Skeletal muscle cell (primary cell): ENCODE results near the gene NT5C2.
A peak's percentile ranks its signal among the peaks of the same experiment; 100 is the strongest.
"Not testable (repeated sequence)": the region's sequence is repeated elsewhere in the genome, so short reads cannot be mapped to it uniquely, and the experiment has no call there.

Experiments
- DNase-seq: peaks from one replicate; pipeline ENCODE4 v3.0.0-alpha.2; 2010; ENCODE audit warnings: low read depth
- H3K4me3 ChIP-seq: 2 replicates; pipeline ENCODE4 v1.5.1; 2011; ENCODE audit warnings: low read depth, mild to moderate bottlenecking, control low read depth, low read length, moderate library complexity

NT5C2 gene

GRCh38 chr10:103174324-103174723 is 18.7 kb downstream of the NT5C2 start:
- H3K4me3 ChIP-seq, DNase-seq: not testable (repeated sequence)

DNA sequence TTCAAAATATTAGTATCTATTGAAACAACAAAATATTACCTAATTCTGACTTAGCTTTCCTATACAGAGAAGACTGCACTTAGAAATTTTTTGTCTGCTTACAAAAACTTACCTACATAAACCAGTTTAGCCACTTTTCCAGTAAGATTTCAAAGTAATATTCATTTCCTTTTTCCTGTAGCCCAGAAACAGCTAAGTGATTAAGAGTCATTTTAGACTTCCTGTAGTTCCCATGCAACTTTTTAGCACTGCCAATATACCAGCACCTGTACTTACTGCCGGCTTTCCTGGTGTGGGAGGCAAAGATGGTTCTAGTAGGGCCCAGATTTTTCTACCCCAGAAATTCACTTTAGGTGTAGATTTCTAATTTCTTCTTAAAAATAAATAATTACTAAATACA is 21.8 kb downstream of the NT5C2 start:
- DNase-seq = no peak
- H3K4me3 ChIP-seq = no peak overlapping the region

DNA sequence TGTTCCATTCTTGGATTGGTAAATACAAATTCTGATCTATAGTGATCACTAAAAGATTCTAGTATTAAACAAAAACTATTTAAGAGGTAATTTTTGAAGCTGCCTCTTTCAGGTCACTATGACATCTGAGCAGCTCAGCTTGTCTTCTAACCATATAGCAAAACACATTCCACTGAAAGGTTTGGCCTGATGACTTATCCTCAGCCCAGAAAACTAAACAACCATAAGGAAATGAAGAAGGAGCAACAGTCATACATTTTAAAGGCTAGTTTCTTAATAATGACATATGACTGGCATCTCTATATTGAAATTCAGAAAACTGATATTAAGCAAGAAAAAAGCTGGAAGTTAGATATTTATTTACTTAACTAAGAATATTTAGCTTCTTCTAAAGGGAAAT is 24.6 kb downstream of the NT5C2 start:
- no peak overlapping the region for H3K4me3 ChIP-seq
- no peak for DNase-seq

GRCh38 chr10:103167554-103167953 is 25.5 kb downstream of the NT5C2 start:
- DNase-seq, H3K4me3 ChIP-seq: not testable (repeated sequence)

DNA sequence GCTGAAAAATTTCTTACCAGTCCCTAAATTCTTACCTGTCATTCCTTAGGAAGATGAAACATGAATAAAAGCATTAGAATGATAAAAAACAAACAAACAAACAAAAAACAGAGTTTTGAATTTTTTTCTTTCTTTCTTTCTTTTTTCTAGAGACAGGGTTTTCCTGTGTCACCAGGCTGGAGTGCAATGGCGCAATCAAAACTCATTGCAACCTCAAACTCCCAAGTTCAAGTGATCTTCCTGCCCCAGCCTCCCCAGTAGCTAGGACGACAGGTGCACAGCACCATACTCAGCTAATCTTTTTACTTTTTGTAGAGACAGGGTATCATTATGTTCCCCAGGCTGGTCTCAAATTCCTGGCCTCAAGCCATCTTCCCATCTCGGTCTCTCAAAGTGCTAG is 26.5 kb downstream of the NT5C2 start:
- no peak overlapping the region for H3K4me3 ChIP-seq
- DNase-seq = no peak

GRCh38 chr10:103163766-103164403 is 29.2 kb downstream of the NT5C2 start:
- H3K4me3 ChIP-seq, DNase-seq: not testable (repeated sequence)

GRCh38 chr10:103157246-103157645 is 35.8 kb downstream of the NT5C2 start:
- DNase-seq = no peak
- H3K4me3 ChIP-seq = no peak overlapping the region

DNA sequence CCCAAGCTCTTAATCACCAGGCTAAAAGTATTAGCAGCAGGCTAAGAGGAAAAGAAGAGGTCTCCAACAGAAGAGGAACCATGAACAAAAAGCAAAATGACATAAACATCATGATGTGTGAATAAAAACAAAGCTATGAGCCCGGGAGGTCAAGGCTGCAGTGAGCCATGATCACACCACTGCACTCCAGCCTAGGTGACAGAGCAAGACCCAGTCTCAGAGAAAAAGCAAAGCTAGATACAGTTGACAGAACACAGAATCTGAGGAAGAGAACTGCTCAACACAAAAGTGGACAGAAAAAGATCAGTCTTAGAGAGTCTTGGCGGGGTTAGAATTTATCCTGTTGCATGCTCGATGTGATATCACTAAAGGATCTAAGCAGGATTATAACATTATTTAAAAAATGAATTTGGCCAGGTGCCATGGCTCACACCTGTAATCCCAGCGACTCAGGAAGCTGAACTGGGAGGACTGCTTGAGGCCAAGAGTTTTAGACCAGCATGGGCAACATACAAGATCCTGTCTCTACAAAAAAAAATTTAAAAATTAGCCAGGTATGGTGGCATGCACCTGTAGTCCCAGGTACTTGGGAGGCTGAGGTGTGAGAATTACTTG is 37.5 kb downstream of the NT5C2 start:
- no peak overlapping the region for H3K4me3 ChIP-seq
- DNase-seq = no peak

GRCh38 chr10:103154521-103155299 is 38.4 kb downstream of the NT5C2 start:
- no peak overlapping the region for H3K4me3 ChIP-seq
- no peak for DNase-seq

DNA sequence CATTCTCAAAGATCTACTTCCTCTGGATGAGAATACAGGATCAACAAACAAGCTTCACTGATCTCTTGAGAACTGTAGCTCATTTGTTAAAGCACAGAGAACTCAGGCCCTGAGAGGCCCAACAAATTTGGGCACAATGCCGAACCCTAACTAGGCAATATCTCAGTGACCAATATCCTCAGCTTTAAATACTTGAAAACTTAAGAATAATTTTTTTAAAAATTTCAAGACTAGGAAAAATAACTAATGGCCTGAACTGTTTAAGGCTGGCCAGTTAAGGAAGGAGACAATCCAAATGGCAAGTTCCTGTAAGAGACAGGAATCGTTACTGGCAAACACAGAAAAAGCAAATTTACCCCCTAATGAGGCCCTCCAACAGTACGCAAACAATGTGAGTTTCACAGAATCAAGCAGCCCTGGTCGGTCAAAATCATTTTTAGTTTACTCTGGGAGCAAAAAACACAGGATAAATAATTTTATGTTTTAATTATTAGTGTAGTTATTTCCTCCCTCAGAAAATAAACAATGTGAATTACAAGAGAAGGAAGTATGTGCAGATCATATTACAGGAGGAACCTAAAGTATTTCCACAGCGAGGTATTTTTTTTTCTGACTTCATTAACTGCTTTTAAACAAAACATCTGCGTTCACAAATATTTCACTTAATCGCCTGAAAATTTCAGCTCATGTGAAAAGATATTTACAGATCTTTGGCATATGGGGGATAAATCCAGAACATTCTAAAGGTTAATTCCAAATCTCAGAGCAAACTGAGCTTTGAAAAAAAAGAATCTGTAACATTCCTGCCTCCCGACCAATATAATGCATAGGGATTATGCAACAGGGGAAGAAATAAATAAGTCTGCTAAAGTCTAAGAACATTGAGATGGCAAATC is 39.5 kb downstream of the NT5C2 start:
- peak overlapping the region; percentile 9 for H3K4me3 ChIP-seq
- DNase-seq = no peak

DNA sequence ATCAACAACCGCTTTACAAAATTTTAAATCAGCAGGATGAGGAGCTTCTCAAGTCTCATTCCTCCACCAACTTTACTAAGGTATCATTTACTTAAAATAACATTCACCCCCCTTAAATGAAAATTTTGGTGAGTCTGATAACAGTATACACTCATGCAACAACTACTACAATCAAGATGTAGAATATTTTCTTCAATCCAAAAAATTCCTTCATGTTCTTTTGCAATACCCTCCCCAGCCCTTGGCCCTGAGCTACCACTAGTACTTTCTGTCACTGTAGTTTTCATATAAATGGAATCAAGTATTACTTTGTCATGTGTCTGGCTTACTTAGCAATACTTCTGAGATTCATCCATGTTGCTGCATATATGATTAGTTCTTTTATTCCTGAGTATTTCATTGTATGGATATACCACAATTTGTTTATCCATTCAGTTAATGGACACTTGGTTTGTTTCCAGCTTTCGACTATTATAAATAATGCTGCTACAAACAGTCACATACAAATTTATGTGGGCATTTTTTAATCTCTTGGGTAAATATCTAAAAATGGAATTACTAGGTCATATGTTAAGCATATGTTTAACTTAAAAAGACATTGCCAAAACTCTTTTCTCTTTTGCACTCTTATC is 43.0 kb downstream of the NT5C2 start:
- no peak overlapping the region for H3K4me3 ChIP-seq
- no peak for DNase-seq

DNA sequence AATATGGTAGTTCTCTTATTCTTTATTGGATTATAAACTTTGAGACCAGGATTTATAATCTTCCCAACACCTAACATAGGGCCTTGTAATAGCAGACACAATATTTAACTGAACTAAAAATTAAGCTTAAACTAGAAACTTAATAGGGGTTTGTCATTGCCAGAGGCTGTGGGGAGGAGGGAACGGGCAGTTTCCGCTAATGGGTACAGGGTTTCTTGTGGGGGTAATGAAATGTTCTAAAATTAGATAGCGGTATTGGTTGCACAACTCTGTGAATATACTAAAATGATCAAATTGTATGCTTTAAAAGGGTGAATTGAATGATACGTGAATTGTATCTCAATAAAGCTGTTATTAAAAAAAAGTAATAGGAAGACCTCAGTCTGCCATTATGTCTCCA is 45.4 kb downstream of the NT5C2 start:
- no peak overlapping the region for H3K4me3 ChIP-seq
- DNase-seq = no peak

DNA sequence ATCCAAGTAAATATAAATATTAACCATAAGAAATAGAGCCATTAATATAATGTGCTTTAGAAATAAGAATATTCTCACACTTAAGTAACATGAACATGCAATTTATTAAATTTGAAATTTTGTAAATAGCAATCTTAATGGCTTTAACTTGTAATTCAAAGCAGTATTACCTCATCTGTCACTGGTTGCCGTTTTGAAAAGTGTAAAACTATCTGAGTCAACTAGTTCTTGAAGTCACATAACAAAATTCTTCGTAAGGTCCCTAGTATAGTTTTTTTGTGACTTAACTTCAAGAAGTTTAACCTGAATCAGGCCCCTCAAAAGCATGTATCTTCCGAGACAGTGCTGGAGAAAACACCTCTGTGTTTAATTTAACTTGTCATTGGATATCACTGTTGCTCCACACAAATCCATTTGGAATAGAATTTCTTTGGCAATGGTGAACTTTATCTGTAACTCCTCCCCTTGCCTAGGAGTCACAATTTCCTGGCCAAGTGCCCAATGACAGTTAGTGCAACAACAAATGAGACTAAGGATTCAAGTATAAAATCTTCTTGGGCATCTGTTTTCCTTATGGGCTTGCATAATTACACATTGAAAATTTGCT is 47.1 kb downstream of the NT5C2 start:
- peak; percentile 72 for DNase-seq
- H3K4me3 ChIP-seq = no peak overlapping the region

GRCh38 chr10:103145046-103145445 is 48.0 kb downstream of the NT5C2 start:
- H3K4me3 ChIP-seq = no peak overlapping the region
- no peak for DNase-seq

- no peak overlapping the region for H3K4me3 ChIP-seq
- no peak for DNase-seq
These were observed 49.0 kb downstream of the NT5C2 start for GRCh38 chr10:103144041-103144440.

DNA sequence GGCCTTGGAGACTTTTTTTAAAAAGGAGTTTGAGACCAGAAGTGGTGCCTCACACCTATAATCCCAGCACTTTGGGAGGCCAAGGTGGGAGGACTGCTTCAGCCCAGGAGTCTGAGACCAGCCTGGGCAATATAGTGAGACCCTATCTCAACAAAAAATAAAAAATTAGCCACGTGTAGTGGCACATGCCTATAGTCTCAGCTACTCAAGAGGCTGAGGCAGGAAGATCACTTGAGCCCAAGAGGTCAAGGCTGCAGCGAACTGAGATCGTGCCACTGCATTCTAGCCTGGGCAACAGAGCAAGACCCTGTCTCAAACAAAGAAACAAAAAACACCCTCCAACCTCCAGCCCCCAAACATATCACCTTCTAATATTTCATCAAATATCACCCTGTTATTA is 49.4 kb downstream of the NT5C2 start:
- not testable (repeated sequence) for DNase-seq, H3K4me3 ChIP-seq

DNA sequence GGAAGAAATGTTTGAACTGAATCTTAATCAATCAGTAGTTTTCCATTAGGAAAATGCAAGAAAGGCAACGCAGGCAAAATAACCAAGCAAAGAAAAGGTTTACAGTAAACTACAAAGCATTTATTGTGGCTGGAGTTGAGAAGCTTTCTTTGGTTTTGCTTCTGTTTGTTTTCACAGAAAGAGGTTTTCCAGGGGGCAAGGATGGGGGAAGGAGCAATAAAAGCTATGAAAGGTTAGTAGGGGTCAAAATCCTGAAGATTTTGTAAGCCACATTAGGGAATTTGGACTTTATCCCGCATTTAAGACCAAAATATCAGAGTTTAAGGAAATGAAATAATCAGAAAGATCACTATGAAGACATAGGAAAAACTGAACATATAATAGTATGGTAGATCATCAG is 51.1 kb downstream of the NT5C2 start:
- no peak overlapping the region for H3K4me3 ChIP-seq
- DNase-seq = no peak

- no peak for DNase-seq
- H3K4me3 ChIP-seq = no peak overlapping the region
These were observed 52.6 kb downstream of the NT5C2 start for GRCh38 chr10:103140469-103140868.

DNA sequence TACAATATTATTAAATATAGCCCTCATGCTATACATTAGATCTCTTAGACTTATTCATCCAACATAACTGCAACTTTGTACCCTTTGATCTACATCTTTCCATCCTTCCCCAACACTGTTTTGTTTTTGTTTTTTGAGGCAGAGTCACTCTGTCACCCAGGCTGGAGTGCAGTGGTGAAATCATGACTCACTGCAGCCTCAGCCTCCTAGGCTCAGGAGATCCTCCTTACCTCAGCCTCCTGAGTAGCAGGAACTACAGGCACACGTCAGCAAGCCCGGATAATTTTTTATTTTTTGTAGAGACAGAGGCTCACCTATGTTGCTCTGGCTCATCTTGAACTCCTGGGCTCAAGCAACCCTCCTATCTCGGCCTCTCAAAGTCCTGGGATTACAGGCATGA is 53.3 kb downstream of the NT5C2 start:
- no peak for DNase-seq
- H3K4me3 ChIP-seq = no peak overlapping the region
